IMR-90 (cell line): ENCODE data around the gene BCL2.

Experiments used
- CTCF ChIP-seq: conservative IDR thresholded peaks from 2 replicates; pipeline ENCODE4 v1.5.1; 2012; ENCODE audit warnings: mild to moderate bottlenecking, low read depth, low read length, improper control_type of control experiment
- MAFK ChIP-seq: IDR thresholded peaks from 2 replicates; pipeline ENCODE4 v1.6.1; 2012; ENCODE audit warnings: low read depth, low read length, improper control_type of control experiment
- MAZ ChIP-seq: IDR thresholded peaks from 2 replicates; pipeline ENCODE4 v1.6.1; 2012; ENCODE audit warnings: low read depth, mild to moderate bottlenecking, low read length, improper control_type of control experiment, moderate library complexity, borderline replicate concordance
- MXI1 ChIP-seq: IDR thresholded peaks from 2 replicates; pipeline ENCODE4 v1.6.1; 2012; ENCODE audit warnings: low read depth, mild to moderate bottlenecking, low read length, moderate library complexity, borderline replicate concordance
- POLR2A ChIP-seq: IDR thresholded peaks from 2 replicates; pipeline ENCODE4 v1.6.1; 2012; ENCODE audit warnings: mild to moderate bottlenecking, low read depth, low read length
- RFX5 ChIP-seq: IDR thresholded peaks from 2 replicates; pipeline ENCODE4 v1.8.0; 2012; ENCODE audit warnings: low read depth, mild to moderate bottlenecking, low read length, moderate library complexity
- USF2 ChIP-seq: fragments of 150-350 bp; IDR thresholded peaks from 2 replicates; pipeline ENCODE4 v1.6.1; 2017; ENCODE audit warnings: mild to moderate bottlenecking, antibody characterized with exemption, low read length, low read depth

- no peak for TF ChIP-seq POLR2A
- TF ChIP-seq CTCF = no peak
- no peak for TF ChIP-seq MXI1
- TF ChIP-seq USF2 = no peak
- no peak for TF ChIP-seq MAFK
- no peak for TF ChIP-seq MAZ
- TF ChIP-seq RFX5 = no peak
Observed at GRCh38 chr18:63186520-63187222, 132.9 kb downstream of the BCL2 start.
